ENCODE results near the gene PRDX2.
A peak's percentile ranks its signal among the peaks of the same experiment; 100 is the strongest.

Gene PRDX2

DNA sequence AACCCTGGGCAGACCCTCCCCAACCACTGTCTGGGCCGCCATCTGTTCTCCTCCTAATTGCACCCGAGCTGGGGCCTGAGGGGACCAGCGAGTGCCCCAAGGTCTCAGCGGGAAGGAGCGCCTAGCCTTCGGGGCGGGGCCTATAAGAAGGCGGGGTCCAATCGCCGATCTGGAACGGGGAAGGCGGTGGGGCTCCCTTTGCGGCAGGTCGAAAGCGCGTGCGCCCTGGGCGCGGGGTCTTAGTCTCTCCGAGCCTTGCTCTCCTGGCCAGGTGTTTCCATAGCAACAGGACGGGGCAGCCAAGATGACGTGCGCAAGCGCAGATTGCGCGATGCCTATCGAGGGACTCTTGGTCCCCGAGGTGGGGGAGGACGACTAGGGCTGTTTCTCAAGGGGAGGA, 39.5 kb upstream of the PRDX2 start:
- POLR2A ChIA-PET = interaction anchor here (0.6 kb wide), 1 partner anchor 81 kb away, joined by 4 read pairs; no protein-coding TSS in a partner anchor
- no peak overlapping the region for H3K27ac ChIP-seq (ENCODE audit: insufficient read depth in 1 of 2, low read depth in 1 of 2, low read length in 2 of 2, poor library complexity in 1 of 2, severe bottlenecking in 2 of 2)
- H3K27me3 ChIP-seq (replicated peaks in 2 of 5; ENCODE audit: control insufficient read depth in 4 of 5, insufficient read depth in 5 of 5, low read length in 4 of 5) = peaks cover 13 to 72% (median 30%) of the 10 kb centered on the region in 5 experiments
- no peaks in the 10 kb centered on the region for H3K36me3 ChIP-seq (ENCODE audit: control insufficient read depth in 4 of 4, insufficient read depth in 4 of 4, low read length in 3 of 4)
- peak in 2 of 3 donors; percentile 46 to 47 for DNase-seq
- peak overlapping the region in 6 of 7 experiments; percentile 11 to 55 (median 41) for H3K4me3 ChIP-seq (ENCODE audit: control insufficient read depth in 1 of 7, extremely low read depth in 1 of 7, insufficient read depth in 4 of 7, low read depth in 2 of 7, low read length in 6 of 7)
- WGBS (ENCODE audit: insufficient coverage) = 3% methylated on average over 29 of the region's 29 CpGs
- H3K4me1 ChIP-seq (ENCODE audit: control extremely low read depth in 1 of 4, control insufficient read depth in 4 of 4, insufficient read depth in 4 of 4, low read length in 3 of 4) = peaks cover 2 to 26% (median 17%) of the 10 kb centered on the region in 4 experiments
- H3K9me3 ChIP-seq (ENCODE audit: control extremely low read depth in 1 of 5, control insufficient read depth in 4 of 5, insufficient read depth in 2 of 5, low read depth in 1 of 5, low read length in 4 of 5) = peaks cover 0 to 2% (median 0%) of the 10 kb centered on the region in 5 experiments
- CTCF ChIA-PET = no interaction called here

DNA sequence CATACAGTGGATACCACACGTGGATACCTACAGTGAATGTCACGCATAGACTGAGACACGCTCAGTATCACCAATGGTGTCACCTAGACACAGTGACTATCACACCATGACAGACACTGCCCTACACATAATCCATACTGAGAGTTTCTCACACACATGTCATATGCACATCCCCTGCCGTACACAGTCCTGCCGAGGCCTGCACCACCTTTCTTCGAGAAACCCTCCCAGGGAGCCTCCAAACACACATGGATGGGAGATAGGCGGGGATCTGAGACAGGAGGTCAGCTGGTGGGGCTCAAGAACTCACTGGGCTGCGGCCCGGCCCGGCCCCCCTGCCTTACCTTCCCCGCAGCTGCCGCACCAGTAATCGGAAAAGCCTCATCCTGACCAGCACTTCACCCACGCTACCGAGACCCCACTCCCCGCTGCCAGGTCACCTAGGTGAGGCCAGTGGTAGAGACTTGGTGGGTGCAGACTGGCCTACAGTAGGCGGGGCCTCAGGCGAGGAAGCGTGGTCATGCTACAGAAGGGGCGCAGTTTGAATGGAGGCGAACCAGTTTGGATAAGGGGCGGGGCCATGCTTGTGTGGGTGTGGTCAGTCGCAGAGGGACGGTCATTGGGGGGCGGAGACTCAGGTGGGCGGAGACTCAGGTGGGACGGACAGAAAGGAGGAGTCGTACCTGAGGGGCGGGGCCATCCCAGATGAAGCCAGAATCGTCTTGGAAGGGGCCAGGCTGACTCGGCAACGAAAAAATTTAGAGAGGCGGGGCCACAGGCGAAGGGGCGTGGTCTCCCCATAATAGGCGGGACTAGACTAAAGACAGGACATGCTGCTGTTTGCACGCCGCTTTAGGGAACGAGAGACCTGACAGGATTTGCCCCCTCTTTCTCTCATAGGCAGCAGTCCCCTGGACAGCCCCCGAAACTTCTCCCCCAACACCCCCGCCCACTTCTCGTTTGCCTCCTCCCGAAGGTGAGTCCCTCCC, 38.8 kb upstream of the PRDX2 start:
- ChIA-PET POLR2A (no interaction called here), CTCF (no interaction called here)
- 28% methylated on average over 36 of the region's 43 CpGs for WGBS (ENCODE audit: insufficient coverage)
- peak; percentile 69 to 77 (median 75) for DNase-seq
- Histone ChIP-seq H3K9me3 (ENCODE audit: control extremely low read depth in 1 of 5, control insufficient read depth in 4 of 5, insufficient read depth in 2 of 5, low read depth in 1 of 5, low read length in 4 of 5) (peaks cover 0 to 2% (median 0%) of the 10 kb centered on the region in 5 experiments), H3K27ac (ENCODE audit: insufficient read depth in 1 of 2, low read depth in 1 of 2, low read length in 2 of 2, poor library complexity in 1 of 2, severe bottlenecking in 2 of 2) (no peak overlapping the region), H3K4me3 (ENCODE audit: control insufficient read depth in 1 of 7, extremely low read depth in 1 of 7, insufficient read depth in 4 of 7, low read depth in 2 of 7, low read length in 6 of 7) (peak overlapping the region in 5 of 7 experiments; percentile 28 to 55 (median 51)), H3K36me3 (ENCODE audit: control insufficient read depth in 4 of 4, insufficient read depth in 4 of 4, low read length in 3 of 4) (no peaks in the 10 kb centered on the region), H3K4me1 (ENCODE audit: control extremely low read depth in 1 of 4, control insufficient read depth in 4 of 4, insufficient read depth in 4 of 4, low read length in 3 of 4) (peaks cover 2 to 26% (median 17%) of the 10 kb centered on the region in 4 experiments), H3K27me3 (replicated peaks in 2 of 5; ENCODE audit: control insufficient read depth in 4 of 5, insufficient read depth in 5 of 5, low read length in 4 of 5) (peaks cover 17 to 79% (median 32%) of the 10 kb centered on the region in 5 experiments)

GRCh38 chr19:12838886-12839756, 37.5 kb upstream of the PRDX2 start:
- CTCF ChIA-PET = interaction anchor here (0.6 to 2.7 kb wide), 3 partner anchors 8 to 44 kb away, joined by 3 to 13 read pairs (median 3); no protein-coding TSS in a partner anchor
- Histone ChIP-seq H3K4me3 (ENCODE audit: control insufficient read depth in 1 of 7, extremely low read depth in 1 of 7, insufficient read depth in 4 of 7, low read depth in 2 of 7, low read length in 6 of 7) (peak overlapping the region in 2 of 7 experiments; percentile 62 to 72), H3K27ac (ENCODE audit: insufficient read depth in 1 of 2, low read depth in 1 of 2, low read length in 2 of 2, poor library complexity in 1 of 2, severe bottlenecking in 2 of 2) (no peak overlapping the region), H3K27me3 (replicated peaks in 2 of 5; ENCODE audit: control insufficient read depth in 4 of 5, insufficient read depth in 5 of 5, low read length in 4 of 5) (peaks cover 17 to 90% (median 41%) of the 10 kb centered on the region in 5 experiments), H3K36me3 (ENCODE audit: control insufficient read depth in 4 of 4, insufficient read depth in 4 of 4, low read length in 3 of 4) (no peaks in the 10 kb centered on the region), H3K9me3 (ENCODE audit: control extremely low read depth in 1 of 5, control insufficient read depth in 4 of 5, insufficient read depth in 2 of 5, low read depth in 1 of 5, low read length in 4 of 5) (peaks cover 0 to 2% (median 0%) of the 10 kb centered on the region in 5 experiments), H3K4me1 (ENCODE audit: control extremely low read depth in 1 of 4, control insufficient read depth in 4 of 4, insufficient read depth in 4 of 4, low read length in 3 of 4) (peaks cover 2 to 33% (median 19%) of the 10 kb centered on the region in 4 experiments)
- peak in 2 of 3 donors; percentile 47 to 59 for DNase-seq
- POLR2A ChIA-PET = no interaction called here
- 38% methylated on average over 13 of the region's 21 CpGs for WGBS (ENCODE audit: insufficient coverage)

GRCh38 chr19:12838182-12838885, 36.7 kb upstream of the PRDX2 start, which contains the start of gene MAST1:
Gene MAST1 (plus strand): TSS chr19:12838515. CDS start chr19:12838573, 58 bp downstream.
- H3K27me3 ChIP-seq (replicated peaks in 2 of 5; ENCODE audit: control insufficient read depth in 4 of 5, insufficient read depth in 5 of 5, low read length in 4 of 5) = peaks cover 17 to 92% (median 42%) of the 10 kb centered on the region in 5 experiments
- WGBS (ENCODE audit: insufficient coverage) = under 1% methylated on average over 44 of the region's 69 CpGs
- H3K4me1 ChIP-seq (ENCODE audit: control extremely low read depth in 1 of 4, control insufficient read depth in 4 of 4, insufficient read depth in 4 of 4, low read length in 3 of 4) = peaks cover 2 to 38% (median 25%) of the 10 kb centered on the region in 4 experiments
- peaks cover 0 to 2% (median 0%) of the 10 kb centered on the region in 5 experiments for H3K9me3 ChIP-seq (ENCODE audit: control extremely low read depth in 1 of 5, control insufficient read depth in 4 of 5, insufficient read depth in 2 of 5, low read depth in 1 of 5, low read length in 4 of 5)
- peak within 1 kb of the TSS in 5 of 7 experiments; percentile 31 to 72 (median 57) for H3K4me3 ChIP-seq (ENCODE audit: control insufficient read depth in 1 of 7, extremely low read depth in 1 of 7, insufficient read depth in 4 of 7, low read depth in 2 of 7, low read length in 6 of 7)
- POLR2A ChIA-PET = no interaction called here
- DNase-seq = peak; percentile 47 to 69 (median 60)
- no peaks in the 10 kb centered on the region for H3K36me3 ChIP-seq (ENCODE audit: control insufficient read depth in 4 of 4, insufficient read depth in 4 of 4, low read length in 3 of 4)
- CTCF ChIA-PET = interaction anchor here (0.6 to 2.7 kb wide), 3 partner anchors 9 to 44 kb away, joined by 3 to 13 read pairs (median 3); no protein-coding TSS in a partner anchor
- no peak within 1 kb of the TSS for H3K27ac ChIP-seq (ENCODE audit: insufficient read depth in 1 of 2, low read depth in 1 of 2, low read length in 2 of 2, poor library complexity in 1 of 2, severe bottlenecking in 2 of 2)

DNA sequence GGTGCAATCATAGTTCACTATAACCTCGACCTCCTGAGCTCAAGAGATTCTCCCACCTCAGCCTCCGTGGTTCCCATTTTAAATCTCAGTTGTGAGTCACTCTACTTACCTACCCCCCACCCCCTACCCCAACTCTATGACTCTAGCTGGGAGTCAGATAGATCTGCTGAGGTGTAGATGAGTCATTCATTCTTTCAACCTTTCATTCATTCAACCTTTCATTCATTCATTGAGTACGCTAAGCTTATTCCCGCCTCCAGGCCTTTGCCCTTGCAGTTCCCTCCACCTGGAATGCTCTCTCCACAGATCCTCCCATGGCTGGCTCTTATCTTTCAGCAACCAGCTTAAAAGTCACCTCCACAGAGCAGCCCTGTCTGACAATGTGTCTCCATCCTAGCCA, 35.6 kb upstream of the PRDX2 start:
- H3K27ac ChIP-seq (ENCODE audit: insufficient read depth in 1 of 2, low read depth in 1 of 2, low read length in 2 of 2, poor library complexity in 1 of 2, severe bottlenecking in 2 of 2) = no peak overlapping the region
- peaks cover 2 to 44% (median 26%) of the 10 kb centered on the region in 4 experiments for H3K4me1 ChIP-seq (ENCODE audit: control extremely low read depth in 1 of 4, control insufficient read depth in 4 of 4, insufficient read depth in 4 of 4, low read length in 3 of 4)
- 96% methylated on average over 2 of the region's 4 CpGs for WGBS (ENCODE audit: insufficient coverage)
- no peaks in the 10 kb centered on the region for H3K36me3 ChIP-seq (ENCODE audit: control insufficient read depth in 4 of 4, insufficient read depth in 4 of 4, low read length in 3 of 4)
- peaks cover 14 to 95% (median 47%) of the 10 kb centered on the region in 5 experiments for H3K27me3 ChIP-seq (replicated peaks in 2 of 5; ENCODE audit: control insufficient read depth in 4 of 5, insufficient read depth in 5 of 5, low read length in 4 of 5)
- peaks cover 0 to 2% (median 0%) of the 10 kb centered on the region in 5 experiments for H3K9me3 ChIP-seq (ENCODE audit: control extremely low read depth in 1 of 5, control insufficient read depth in 4 of 5, insufficient read depth in 2 of 5, low read depth in 1 of 5, low read length in 4 of 5)
- no peak overlapping the region for H3K4me3 ChIP-seq (ENCODE audit: control insufficient read depth in 1 of 7, extremely low read depth in 1 of 7, insufficient read depth in 4 of 7, low read depth in 2 of 7, low read length in 6 of 7)
- peak in 1 of 3 donors; percentile 39 for DNase-seq
- ChIA-PET CTCF (interaction anchor here (0.5 to 2.7 kb wide), 8 partner anchors 9 to 106 kb away, joined by 3 to 13 read pairs (median 4); no protein-coding TSS in a partner anchor), POLR2A (no interaction called here)

- Histone ChIP-seq H3K4me3 (ENCODE audit: control insufficient read depth in 1 of 7, extremely low read depth in 1 of 7, insufficient read depth in 4 of 7, low read depth in 2 of 7, low read length in 6 of 7) (no peak overlapping the region), H3K36me3 (ENCODE audit: control insufficient read depth in 4 of 4, insufficient read depth in 4 of 4, low read length in 3 of 4) (no peaks in the 10 kb centered on the region), H3K27ac (ENCODE audit: insufficient read depth in 1 of 2, low read depth in 1 of 2, low read length in 2 of 2, poor library complexity in 1 of 2, severe bottlenecking in 2 of 2) (no peak overlapping the region), H3K4me1 (ENCODE audit: control extremely low read depth in 1 of 4, control insufficient read depth in 4 of 4, insufficient read depth in 4 of 4, low read length in 3 of 4) (peaks cover 2 to 44% (median 26%) of the 10 kb centered on the region in 4 experiments), H3K27me3 (replicated peaks in 2 of 5; ENCODE audit: control insufficient read depth in 4 of 5, insufficient read depth in 5 of 5, low read length in 4 of 5) (peaks cover 16 to 96% (median 44%) of the 10 kb centered on the region in 5 experiments), H3K9me3 (ENCODE audit: control extremely low read depth in 1 of 5, control insufficient read depth in 4 of 5, insufficient read depth in 2 of 5, low read depth in 1 of 5, low read length in 4 of 5) (peaks cover 0 to 2% (median 0%) of the 10 kb centered on the region in 5 experiments)
- WGBS (ENCODE audit: insufficient coverage) = 8% methylated on average over 6 of the region's 6 CpGs
- no peak for DNase-seq
- POLR2A ChIA-PET = no interaction called here
- CTCF ChIA-PET = interaction anchor here (0.9 to 2.7 kb wide), 3 partner anchors 8 to 20 kb away, joined by 3 to 13 read pairs (median 9); no protein-coding TSS in a partner anchor
Measured at GRCh38 chr19:12836529-12836863, 34.9 kb upstream of the PRDX2 start.

All from common myeloid progenitor, CD34-positive (primary cell).